ENCODE data around the gene APBA2.

- TF ChIP-seq CTCF (IDR thresholded peaks at IDR 0.05; ENCODE audit: borderline replicate concordance, extremely low read depth, low read length, poor library complexity, severe bottlenecking), result no peak
- TF ChIP-seq EZH2 (IDR thresholded peaks at IDR 0.05; ENCODE audit: borderline replicate concordance, low read depth, low read length, severe bottlenecking), result no peak
These were observed 81.3 kb downstream of the APBA2 start for GRCh38 chr15:28967066-28967465.

Data from DND-41 (cell line).